Liver (tissue), 9 donors: Measurements from ENCODE around the gene FOXC2. TPM values are rescaled to one million over a fixed set of nuclear protein-coding genes. Genes with fewer than 3 reads are reported as not detected.

ENCODE experiments used
- DNase-seq: peaks from one replicate; pipeline ENCODE4 v3.0.0-alpha.2; 2017; ENCODE audit warnings: low spot score
- H3K27ac ChIP-seq, 2 donors: one replicate each; pipeline ENCODE4 v1.7.0; 2013; ENCODE audit warnings: inconsistent platforms in 2 of 2, low read length in 2 of 2, control low read depth in 1 of 2, low read depth in 1 of 2, mild to moderate bottlenecking in 1 of 2
- H3K27me3 ChIP-seq, 4 donors: one replicate each; pipeline versions ENCODE4 v1.6.1 to v1.7.0; 2013; ENCODE audit warnings: low read length in 3 of 4, inconsistent platforms in 1 of 4, mild to moderate bottlenecking in 1 of 4, moderate library complexity in 1 of 4; ENCODE audit not compliant: control insufficient read depth in 4 of 4, insufficient read depth in 4 of 4
- H3K36me3 ChIP-seq, 4 donors: one replicate each; pipeline versions ENCODE4 v1.6.1 to v1.7.0; 2013; ENCODE audit warnings: low read length in 3 of 4, mild to moderate bottlenecking in 3 of 4, low read depth in 1 of 4, moderate library complexity in 1 of 4; ENCODE audit not compliant: control insufficient read depth in 4 of 4, insufficient read depth in 3 of 4
- H3K4me1 ChIP-seq, 4 donors: one replicate each; pipeline versions ENCODE4 v1.6.1 to v1.7.0; 2013; ENCODE audit warnings: low read length in 3 of 4, mild to moderate bottlenecking in 3 of 4, moderate library complexity in 1 of 4; ENCODE audit not compliant: control insufficient read depth in 4 of 4, insufficient read depth in 4 of 4
- H3K4me3 ChIP-seq, 3 donors: one replicate each; pipeline versions ENCODE4 v1.6.1 to v1.7.0; 2013; ENCODE audit warnings: low read length in 3 of 3, control low read depth in 1 of 3, low read depth in 1 of 3, mild to moderate bottlenecking in 1 of 3
- H3K9ac ChIP-seq, 2 donors: one replicate each; pipeline ENCODE4 v1.7.0; 2013; ENCODE audit warnings: low read length in 2 of 2, mild to moderate bottlenecking in 2 of 2, moderate library complexity in 2 of 2, control low read depth in 1 of 2, low read depth in 1 of 2
- H3K9me3 ChIP-seq, 4 donors: one replicate each; pipeline versions ENCODE4 v1.6.1 to v1.7.0; 2013; ENCODE audit warnings: low read length in 3 of 4; ENCODE audit not compliant: control insufficient read depth in 4 of 4
- ATF3 ChIP-seq: IDR thresholded peaks from 2 replicates; pipeline ENCODE4 v1.6.1; 2016; ENCODE audit warnings: antibody characterized with exemption
- CTCF ChIP-seq: fragments of 150-350 bp; IDR thresholded peaks from 2 replicates; pipeline ENCODE4 v1.5.1; 2017; ENCODE audit warnings: improper control_type of control experiment, low read depth, low read length; ENCODE audit not compliant: missing input control
- EGR1 ChIP-seq, 2 donors: IDR thresholded peaks; 2 replicates each; pipeline ENCODE4 v1.6.1; 2016 to 2018; ENCODE audit warnings: antibody characterized with exemption in 2 of 2, low read depth in 2 of 2
- FOXA1 ChIP-seq: IDR thresholded peaks from 2 replicates; pipeline ENCODE4 v1.6.1; 2016; ENCODE audit warnings: antibody characterized with exemption
- FOXA2 ChIP-seq: IDR thresholded peaks from 2 replicates; pipeline ENCODE4 v1.6.1; 2016; ENCODE audit warnings: antibody characterized with exemption
- GABPA ChIP-seq, 2 donors: IDR thresholded peaks in 1 of 2; conservative IDR thresholded peaks in 1 of 2; 2 replicates each; pipeline ENCODE4 v1.6.1; 2016; ENCODE audit warnings: antibody characterized with exemption in 2 of 2, mild to moderate bottlenecking in 1 of 2, moderate library complexity in 1 of 2
- HNF4A ChIP-seq, 2 donors: conservative IDR thresholded peaks; 2 replicates each; pipeline ENCODE4 v1.6.1; 2016; ENCODE audit warnings: antibody characterized with exemption in 2 of 2, mild to moderate bottlenecking in 2 of 2
- HNF4G ChIP-seq: IDR thresholded peaks from 2 replicates; pipeline ENCODE4 v1.6.1; 2016; ENCODE audit warnings: antibody characterized with exemption
- MAX ChIP-seq: IDR thresholded peaks from 2 replicates; pipeline ENCODE4 v1.6.1; 2016; ENCODE audit warnings: antibody characterized with exemption
- NR2F2 ChIP-seq: IDR thresholded peaks from 2 replicates; pipeline ENCODE4 v1.6.1; 2016; ENCODE audit warnings: antibody characterized with exemption
- RAD21 ChIP-seq, 2 donors: IDR thresholded peaks; 2 replicates each; pipeline ENCODE4 v1.6.1; 2016; ENCODE audit warnings: antibody characterized with exemption in 2 of 2, mild to moderate bottlenecking in 2 of 2
- RXRA ChIP-seq, 2 donors: IDR thresholded peaks; 2 replicates each; pipeline ENCODE4 v1.6.1; 2017 to 2018; ENCODE audit warnings: antibody characterized with exemption in 2 of 2, mild to moderate bottlenecking in 1 of 2
- ZBTB33 ChIP-seq: IDR thresholded peaks from 2 replicates; pipeline ENCODE4 v1.6.1; 2016; ENCODE audit warnings: antibody characterized with exemption
- WGBS: extraction: QIAGEN DNeasy Blood & Tissue Kit; methylation state at CpG from one replicate; pipeline ENCODE4 v1.1.7; 2013; 5-methylcytosine and 5-hydroxymethylcytosine counted together
- polyA plus RNA-seq, 2 donors: library from polyadenylated mRNA; stranded (reverse) in 1 of 2; unstranded in 1 of 2; fragments of 200-250 nt in 1 of 2; fragments of >200 nt in 1 of 2; fragmentation: Nextera tagmentation in 1 of 2; extraction: Ambion mirVana in 1 of 2; gene quantifications; one replicate each; pipeline versions ENCODE4 v1.2.1 to v1.2.3, GENCODE V29; 2013 to 2015
- total RNA-seq, 2 donors: library from RNA; depleted of rRNA; stranded (reverse); fragments of >200 nt; gene quantifications; one replicate each; pipeline ENCODE4 v1.2.3, GENCODE V29; 2014
- donor health status: healthy.
- donor health status: healthy.
- donor health status: healthy.
- donor health status: healthy.
- donor health status: healthy.

The FOXC2 gene
- total and polyA plus RNA-seq, 4 donors: 0.03 to 0.09 (median 0.08) TPM; not detected in 1

- 65% methylated on average over 22 of the region's 22 CpGs for WGBS
- TF ChIP-seq MAX (no peak), FOXA1 (no peak), CTCF (no peak), RAD21 (IDR thresholded peaks at IDR 0.05) (no peak), NR2F2 (no peak), ATF3 (no peak), ZBTB33 (no peak), HNF4A (conservative IDR thresholded peaks at IDR 0.05) (no peak), EGR1 (IDR thresholded peaks at IDR 0.05; ENCODE audit: low read depth in 2 of 2) (no peak), HNF4G (no peak)
- Histone ChIP-seq H3K9me3 (no peaks in the 10 kb centered on the region), H3K27me3 (peaks cover 0 to 4% (median 0%) of the 10 kb centered on the region in 4 donors), H3K4me1 (no peaks in the 10 kb centered on the region), H3K27ac (no peak overlapping the region), H3K9ac (no peak overlapping the region), H3K4me3 (no peak overlapping the region), H3K36me3 (no peaks in the 10 kb centered on the region)
- DNase-seq: no peak
Measured at GRCh38 chr16:86598607-86599565, 32.3 kb downstream of the FOXC2 start.

GRCh38 chr16:86601356-86601755 is 34.7 kb downstream of the FOXC2 start:
- Histone ChIP-seq H3K27me3 (peaks cover 0 to 4% (median 0%) of the 10 kb centered on the region in 4 donors), H3K36me3 (no peaks in the 10 kb centered on the region), H3K27ac (no peak overlapping the region), H3K9ac (no peak overlapping the region), H3K4me3 (no peak overlapping the region), H3K9me3 (no peaks in the 10 kb centered on the region), H3K4me1 (no peaks in the 10 kb centered on the region)
- DNase-seq: no peak
- WGBS: 73% methylated on average over 2 of the region's 2 CpGs
- TF ChIP-seq NR2F2 (no peak), HNF4A (conservative IDR thresholded peaks at IDR 0.05) (no peak), ATF3 (no peak), RXRA (IDR thresholded peaks at IDR 0.05) (no peak), CTCF (no peak), RAD21 (IDR thresholded peaks at IDR 0.05) (no peak), HNF4G (no peak), FOXA2 (no peak), MAX (no peak), GABPA (IDR thresholded peaks at IDR 0.05 in 1 of 2, conservative IDR thresholded peaks at IDR 0.05 in 1 of 2) (no peak)
